NCI-H1092 treated with DMSO at 0.1 percent for 48 hours (cell line): Measurements from ENCODE around the gene PRKAR1B.
"Not testable (repeated sequence)": the region's sequence is repeated elsewhere in the genome, so short reads cannot be mapped to it uniquely, and the experiment has no call there.

ENCODE experiments used
- DNase-seq: peaks from one replicate; lab custom pipeline; 2025; lab: John Stamatoyannopoulos, UW

PRKAR1B gene

DNA sequence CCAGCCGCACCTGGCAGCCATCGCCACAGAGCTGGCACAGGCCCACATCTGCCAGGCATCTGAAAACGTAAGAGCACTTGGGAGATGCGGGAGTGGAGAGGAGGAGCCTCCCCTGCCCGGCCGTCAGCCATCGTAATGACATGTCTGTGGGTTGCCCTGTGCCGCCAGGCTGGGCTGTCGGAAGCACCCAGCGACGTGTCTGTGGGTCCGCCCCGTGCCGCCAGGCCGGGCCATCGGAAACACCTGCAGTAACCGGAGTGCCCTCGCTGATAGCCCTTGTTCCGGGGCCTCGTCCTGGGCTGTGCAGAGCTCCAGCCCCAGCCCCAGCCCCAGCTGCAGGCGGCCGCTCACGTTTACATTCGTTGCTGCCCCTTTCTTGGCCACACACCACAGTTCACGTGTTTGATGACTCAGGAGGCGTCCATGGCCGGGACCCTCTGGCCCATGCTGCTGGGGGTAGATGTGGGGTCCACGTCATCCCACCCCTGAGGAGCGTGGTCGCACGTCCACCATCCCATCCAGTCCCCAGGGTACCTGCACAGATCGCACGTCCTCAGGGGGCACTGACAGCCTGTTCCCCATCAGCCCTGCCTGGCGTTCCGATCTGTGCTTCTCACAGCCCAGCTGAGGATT lies 30.0 kb upstream of the PRKAR1B start:
- DNase-seq: no peak

DNA sequence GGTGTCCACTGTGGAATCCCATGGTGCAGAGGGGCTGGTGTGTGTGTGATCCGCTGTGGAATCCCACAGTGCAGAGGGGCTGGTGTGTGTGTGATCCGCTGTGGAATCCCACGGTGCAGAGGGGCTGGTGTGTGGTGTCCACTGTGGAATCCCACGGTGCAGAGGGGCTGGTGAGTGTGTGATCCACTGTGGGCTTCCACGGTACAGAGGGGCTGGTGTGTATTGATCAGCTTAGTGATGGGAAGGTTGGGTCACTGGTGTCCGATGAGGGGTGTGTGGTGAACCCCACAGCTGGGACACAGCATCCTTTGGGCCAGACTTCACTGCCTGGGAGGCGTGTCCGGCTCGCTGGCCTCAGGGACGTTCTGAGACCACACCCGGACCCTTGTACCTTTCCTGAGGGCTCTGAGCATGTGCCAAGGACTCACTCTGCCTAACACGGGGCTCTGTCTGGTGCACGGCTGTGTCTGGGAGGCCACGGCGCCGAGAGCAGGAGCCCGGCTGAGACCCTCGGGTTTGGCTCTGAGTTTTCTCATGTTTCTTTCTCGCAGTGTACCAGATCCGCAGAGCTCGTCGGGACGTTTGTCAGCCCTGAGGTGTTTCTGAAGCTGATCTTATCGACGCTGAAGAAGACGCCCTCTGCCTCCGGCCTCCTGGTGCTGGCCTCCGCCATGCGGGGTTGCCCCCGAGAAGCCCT lies 29.3 kb upstream of the PRKAR1B start:
- DNase-seq: no peak

DNA sequence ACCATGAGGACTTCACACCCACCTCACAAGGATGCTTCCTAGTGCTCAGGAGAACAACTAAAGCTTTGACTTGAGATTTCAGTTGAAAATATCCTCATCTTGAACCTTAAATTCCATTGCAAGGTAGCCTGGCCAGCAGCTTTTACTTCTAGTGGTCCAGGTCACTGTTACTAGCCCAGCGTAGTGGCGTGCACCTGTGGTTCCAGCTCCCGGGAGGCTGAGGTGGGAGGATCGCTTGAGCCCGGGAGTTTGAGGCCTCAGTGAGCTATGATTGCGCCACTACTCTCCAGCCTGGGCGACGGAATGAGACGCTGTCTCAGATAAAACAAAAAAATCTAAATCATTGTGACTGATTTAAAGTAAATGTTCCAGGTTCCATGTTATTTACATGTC lies 28.3 kb upstream of the PRKAR1B start:
- no peak for DNase-seq

DNA sequence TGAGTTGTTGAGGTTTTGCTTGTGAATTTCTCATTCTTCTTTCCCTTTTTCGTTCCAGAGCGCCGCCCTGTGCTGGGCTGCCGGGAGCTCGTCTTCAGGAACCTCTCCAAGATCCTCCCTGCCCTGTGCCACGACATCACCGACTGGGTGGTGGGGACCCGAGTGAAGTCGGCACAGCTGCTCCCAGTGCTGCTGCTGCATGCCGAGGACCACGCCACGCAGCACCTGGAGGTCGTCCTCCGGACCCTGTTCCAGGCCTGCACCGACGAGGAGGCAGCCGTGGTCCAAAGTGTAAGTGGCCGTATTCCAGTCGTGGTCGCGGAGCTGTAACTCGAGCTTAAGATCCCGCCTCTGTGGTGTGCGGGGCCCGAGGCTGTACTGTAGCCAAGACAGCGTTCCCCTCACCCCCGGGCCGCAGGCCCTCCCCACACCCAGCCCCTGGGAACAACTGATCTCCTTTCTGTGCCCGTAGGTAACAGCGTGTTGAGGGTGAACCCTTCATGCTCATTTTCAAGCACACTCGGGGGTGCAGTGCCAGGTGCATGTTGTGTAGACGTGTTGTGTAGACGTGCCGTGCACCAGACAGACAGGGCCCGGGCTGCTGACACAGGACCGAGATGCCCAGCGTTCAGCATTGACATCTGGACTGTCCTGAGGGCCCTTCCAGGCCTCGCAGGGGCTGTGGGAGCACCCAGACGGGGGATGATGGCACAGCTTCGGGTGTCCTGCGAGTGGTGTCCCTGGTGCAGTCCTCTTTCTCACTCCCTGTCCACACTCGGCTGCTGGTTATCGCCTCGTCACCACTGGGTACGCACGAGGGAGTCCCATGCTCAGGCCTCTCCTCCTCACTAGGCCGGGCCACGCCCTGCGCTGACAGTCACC lies 27.7 kb upstream of the PRKAR1B start:
- no peak for DNase-seq

DNA sequence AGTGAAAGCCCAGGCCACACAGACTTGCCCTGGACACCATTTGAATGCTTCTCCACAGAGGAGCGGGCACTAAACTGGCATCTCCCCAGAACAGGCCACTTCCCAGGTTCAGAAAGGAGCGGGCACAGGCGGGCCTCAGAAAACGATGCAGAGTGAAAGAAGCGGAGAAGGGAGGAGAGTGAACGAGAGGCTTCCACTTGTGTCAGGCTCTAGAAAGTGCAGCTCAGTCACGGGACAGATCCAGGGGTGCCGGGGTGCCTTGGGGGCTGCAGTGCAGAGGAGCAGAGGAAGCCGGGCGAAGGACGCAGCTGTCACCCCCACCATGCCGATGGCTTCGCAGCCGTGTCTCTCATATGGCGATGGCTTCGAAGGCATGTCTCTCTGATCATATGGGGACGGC lies 26.1 kb upstream of the PRKAR1B start:
- no peak for DNase-seq

DNA sequence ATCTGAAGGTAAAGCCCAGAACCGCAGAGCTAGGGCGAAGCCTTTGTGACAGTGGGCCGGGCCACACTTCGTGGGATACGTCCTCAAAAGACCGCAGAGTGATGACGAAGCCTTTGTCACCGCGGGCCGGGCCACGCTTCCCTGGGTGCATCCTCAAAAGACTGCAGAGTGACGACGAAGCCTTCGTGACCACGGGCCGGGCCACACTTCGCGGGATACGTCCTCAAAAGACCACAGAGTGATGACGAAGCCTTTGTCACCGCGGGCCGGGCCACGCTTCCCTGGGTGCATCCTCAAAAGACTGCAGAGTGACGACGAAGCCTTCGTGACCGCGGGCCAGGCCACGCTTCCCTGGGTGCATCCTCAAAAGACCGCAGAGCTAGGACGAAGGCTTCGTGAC lies 25.2 kb upstream of the PRKAR1B start:
- not testable (repeated sequence) for DNase-seq

DNA sequence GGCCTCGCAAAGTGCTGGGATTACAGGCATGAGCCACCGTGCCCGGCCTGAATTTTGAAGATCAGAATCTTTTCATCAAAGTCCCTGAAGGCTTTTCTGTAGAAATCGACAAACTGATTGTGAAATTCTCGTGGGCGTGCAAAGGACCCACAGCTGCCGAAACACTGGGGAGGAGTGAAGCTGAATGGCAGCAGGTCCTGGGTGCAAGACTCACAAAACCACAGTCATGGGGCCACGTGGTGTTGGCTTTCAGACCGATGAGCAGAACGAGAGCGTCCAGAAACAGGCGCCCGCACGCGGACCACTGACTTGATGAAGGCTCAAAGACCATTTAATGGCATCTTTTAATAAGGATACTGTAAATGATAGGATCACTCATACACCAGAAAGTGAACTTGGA lies 24.7 kb upstream of the PRKAR1B start:
- DNase-seq: no peak

DNA sequence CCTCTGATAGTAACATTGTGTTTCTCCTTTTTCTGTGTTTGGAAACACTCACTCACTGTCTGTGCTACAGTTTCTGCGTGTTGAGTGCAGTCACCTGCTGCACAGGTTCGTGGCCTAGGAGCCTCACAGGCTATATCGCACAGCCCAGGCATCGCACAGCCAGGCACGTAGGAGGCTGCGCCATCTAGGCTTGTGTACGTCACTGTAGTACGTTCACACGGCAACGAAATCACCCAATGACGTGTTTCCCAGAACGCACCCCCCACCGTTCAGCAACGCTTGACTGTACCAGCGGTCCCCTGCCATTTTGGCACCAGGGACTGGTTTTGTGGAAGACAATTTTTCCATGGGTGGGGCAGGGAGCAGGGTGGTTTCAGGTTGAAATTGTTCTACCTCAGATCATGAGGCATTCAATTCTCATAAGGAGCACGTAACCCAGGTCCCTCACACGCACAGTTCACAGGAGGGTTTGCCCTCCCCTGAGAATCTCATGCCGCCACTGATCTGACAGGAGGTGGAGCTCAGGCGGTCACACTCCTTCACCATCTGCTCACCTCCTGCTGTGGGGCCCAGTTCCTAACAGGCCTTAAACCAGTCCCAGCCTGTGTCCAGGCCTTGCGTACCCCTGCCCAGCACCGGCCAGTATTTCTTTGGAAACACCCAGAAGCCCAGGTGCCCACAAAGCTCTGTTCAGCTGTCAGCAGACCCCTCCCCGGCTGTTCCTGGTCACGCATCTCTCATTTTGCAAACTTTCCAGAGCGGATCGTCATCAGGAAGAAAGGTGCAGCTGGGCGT lies 23.2 kb upstream of the PRKAR1B start:
- no peak for DNase-seq

DNA sequence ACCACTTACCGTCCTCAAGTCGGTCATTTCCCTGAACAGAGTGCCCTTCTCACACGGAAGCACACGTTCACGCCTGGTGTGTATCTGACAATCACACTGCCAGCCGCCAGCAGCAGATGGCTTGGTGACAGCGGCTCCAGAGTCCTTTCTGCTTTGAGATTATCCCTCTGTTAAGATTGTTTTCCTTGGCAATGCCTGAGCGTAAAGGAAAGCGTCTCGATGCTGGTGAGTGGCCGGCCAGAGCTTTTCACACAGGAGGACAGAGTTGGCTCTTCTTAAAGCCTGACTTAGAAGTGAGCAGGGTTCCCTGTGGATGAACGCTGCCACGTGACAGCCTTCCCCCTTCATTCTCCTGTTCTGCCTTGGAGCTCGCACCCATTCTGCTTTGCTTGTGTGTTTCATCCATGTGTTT lies 22.1 kb upstream of the PRKAR1B start:
- DNase-seq: no peak

DNA sequence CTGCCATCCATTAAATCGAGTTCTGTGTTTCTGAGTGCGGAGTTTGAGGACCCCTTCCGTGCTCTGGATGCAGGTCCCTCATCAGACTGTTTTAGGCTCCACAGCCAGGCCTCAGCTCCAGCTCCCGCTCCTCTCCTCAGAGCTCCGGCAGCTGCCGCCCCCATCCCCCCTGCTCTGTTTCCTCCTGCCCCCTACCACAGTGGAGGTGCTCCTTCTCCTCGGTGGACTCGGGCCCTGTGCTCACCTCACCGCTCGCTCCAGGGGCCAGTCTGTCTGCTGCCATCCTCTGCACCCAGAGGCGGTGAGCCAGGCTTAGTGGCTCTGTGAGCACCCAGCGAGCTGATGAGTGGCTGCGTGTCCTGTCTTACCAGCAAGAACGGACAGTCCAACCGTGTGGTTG lies 21.4 kb upstream of the PRKAR1B start:
- DNase-seq: no peak

DNA sequence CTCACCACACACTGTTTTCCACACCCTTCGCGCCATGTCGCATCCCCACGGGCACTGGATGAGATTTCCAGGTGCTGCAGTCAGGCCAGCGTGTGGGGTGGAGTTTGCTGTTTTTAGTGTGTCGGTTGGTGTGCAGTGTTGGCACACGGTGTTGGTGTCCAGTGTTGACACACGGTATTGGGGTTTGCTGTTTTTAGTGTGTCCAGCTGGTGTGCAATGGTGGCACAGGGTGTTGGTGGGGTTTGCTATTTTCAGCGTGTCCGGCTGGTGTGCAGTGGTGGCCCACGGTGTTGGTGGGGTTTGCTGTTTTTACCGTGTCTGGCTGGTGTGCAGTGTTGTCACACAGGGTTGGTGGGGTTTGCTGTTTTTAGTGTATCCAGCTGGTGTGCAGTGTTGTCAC lies 20.1 kb upstream of the PRKAR1B start:
- DNase-seq: no peak

DNA sequence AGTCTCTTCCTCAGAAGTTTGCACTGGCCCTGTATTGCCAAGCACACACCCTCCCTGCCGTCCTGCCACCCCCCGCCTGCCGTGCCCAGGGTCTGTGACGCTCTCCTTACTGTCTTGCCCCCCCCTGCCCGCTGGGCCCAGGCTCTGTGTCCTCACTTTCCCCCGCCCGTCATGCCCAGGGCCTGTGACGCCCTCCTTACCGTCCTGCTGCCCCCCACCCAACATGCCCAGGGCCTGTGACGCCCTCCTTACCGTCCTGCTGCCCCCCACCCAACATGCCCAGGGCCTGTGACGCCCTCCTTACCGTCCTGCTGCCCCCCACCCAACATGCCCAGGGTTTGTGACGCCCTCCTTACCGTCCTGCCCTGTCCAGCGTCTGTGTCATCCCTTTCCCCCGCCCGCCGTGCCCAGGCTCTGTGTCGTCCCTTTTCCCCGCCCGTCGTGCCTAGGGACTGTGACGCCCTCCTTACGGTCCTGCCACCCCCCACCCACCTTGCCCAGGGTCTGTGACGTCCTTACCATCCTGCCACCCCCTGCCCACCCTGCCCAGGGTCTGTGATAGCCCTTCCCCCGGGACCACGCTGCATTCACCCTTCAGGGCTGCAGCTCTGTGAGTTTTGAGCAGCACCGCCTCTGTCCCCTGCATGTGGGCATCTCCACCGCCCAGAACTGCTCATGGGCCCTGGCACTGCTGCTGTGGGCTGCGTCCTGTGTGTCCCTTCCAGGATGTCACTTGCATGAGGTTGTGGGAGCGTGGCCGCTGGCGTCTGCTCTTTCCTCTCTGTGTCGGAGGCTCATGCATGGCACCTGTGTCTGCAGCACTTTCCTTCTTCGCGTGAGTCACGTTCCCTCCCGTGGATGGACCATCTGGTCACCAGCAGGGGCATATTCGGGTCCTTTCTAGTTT lies 19.3 kb upstream of the PRKAR1B start:
- DNase-seq: no peak

DNA sequence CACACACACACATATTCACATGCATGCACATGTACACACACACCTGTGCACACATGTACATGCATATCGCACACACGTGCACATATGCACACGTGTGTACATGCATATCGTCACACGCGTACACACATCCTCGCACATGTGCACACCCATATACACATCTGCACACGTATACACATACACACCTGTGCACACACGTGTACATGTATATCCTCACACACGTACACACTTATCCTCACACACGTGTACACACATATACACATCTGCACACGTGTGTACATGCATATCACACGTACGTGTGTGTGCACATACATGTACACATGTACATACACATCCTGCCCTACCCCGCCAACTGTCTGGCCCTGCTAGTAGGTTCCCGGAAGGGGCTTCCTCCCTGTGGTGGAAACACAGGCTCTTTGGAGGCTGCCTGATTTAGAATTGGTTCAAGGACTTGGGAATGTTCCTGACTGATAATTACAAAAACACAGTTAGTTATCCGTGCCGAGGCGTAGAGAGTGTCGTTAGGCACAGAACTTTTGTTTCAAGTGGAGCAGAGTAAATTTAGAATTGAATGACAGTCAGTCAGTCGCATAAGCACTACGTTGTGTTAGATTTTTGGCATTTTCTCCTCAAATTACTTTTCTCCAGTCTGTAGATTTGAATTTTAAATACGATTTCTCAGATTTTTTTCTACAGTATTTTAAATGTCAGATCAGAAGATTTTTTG lies 18.5 kb upstream of the PRKAR1B start:
- no peak for DNase-seq

DNA sequence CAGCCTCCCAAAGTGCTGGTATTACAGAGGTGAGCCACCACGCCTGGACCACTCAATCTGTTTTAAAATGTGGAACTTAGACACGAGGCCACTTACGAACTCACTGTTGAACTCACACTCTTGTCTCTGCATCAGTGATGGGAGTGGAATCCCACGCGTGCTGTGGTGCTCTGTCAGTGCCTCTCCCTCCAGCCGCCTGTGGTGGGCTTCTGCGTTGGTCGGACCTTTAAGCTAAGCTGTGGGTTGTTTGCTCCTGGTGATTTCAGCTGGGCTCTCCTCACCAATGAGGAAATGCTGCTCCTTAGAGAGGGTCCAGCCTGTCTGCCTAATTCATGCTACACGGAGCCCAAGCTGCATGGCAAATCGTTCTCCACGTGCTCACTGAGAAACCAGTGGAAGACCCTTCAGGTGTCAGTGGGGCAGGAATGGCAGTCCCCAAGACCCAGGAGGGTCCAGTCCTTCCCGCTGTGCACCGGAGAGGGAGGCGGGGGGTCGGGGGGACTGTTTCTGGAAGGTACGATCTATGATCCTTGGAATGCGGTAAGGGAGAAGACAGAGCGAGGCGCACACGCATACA lies 17.9 kb upstream of the PRKAR1B start:
- DNase-seq: no peak

DNA sequence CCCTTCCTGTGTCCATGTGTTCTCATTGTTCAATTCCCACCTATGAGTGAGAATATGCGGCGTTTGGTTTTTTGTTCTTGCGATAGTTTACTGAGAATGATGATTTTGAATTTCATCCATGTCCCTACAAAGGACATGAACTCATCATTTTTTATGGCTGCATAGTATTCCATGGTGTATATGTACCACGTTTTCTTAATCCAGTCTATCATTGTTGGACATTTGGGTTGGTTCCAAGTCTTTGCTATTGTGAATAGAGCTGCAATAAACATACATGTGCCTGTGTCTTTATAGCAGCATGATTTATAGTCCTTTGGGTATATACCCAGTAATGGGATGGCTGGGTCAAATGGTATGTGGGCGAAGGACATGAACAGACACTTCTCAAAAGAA lies 17.0 kb upstream of the PRKAR1B start:
- DNase-seq: not testable (repeated sequence)

DNA sequence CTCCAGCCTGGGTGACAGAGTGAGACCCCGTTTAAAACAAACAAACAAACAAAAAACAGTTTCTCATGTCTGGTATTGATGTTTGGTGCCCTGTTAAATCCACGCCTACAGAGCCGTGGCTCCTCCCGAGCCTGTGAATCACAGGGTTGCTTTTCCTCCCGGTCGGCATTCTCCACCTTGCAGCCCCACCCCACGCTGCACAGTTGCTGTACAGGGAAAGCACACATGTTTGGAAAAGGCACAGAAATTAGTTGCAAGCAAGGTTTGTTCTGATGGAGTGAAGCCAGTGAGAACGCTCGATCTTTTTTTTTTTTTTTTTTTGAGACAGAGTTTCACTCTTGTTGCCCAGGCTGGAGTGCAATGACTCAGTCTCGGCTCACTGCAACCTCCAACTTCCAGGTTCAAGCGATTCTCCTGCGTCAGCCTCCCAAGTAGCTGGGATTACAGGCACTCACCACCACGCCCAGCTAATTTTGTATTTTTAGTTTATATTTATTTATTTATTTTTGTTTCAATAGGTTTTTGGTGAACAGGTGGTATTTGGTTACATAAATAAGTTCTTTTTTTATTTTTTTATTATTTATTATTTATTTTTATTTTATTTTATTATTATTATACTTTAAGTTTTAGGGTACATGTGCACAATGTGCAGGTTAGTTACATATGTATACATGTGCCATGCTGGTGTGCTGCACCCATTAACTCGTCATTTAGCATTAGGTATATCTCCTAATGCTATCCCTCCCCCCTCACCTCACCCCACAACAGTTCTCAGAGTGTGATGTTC lies 16.5 kb upstream of the PRKAR1B start:
- DNase-seq: not testable (repeated sequence)

DNA sequence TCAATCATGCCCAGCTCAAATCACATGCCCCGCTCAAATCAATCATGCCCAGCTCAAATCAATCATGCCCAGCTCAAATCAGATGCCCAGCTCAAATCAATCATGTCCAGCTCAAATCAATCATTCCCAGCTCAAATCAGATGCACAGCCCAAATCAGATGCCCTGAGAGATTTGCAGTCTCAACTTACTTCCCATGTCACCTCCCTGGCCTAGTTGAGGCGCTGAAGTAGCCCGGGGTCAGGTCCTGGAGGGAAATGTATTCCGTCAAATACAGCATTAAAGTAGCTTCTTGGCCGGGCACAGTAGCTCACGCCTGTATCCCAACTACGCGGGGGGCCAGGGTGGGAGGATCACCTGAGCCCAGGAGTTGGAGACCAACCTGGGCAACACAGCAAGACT lies 15.7 kb upstream of the PRKAR1B start:
- no peak for DNase-seq

DNA sequence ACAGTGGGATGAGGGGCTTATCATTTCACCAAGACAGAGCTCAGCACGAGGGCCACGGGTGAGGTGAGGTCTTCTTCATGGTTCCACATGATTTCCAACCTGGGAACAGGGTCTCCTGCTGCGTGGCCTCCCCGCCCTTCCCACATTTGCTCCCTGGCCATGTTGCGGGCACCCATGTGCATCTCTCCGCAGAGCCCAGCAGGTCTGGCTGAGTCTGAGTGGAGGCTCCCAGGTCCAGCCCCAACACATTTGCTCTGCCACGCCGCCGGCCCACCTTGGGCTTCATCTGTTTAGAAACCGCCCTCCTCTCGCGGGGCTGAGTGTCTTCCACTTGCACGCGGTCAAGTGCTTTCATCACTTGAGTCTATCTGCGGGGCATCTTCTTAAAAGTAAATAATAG lies 14.8 kb upstream of the PRKAR1B start:
- no peak for DNase-seq

DNA sequence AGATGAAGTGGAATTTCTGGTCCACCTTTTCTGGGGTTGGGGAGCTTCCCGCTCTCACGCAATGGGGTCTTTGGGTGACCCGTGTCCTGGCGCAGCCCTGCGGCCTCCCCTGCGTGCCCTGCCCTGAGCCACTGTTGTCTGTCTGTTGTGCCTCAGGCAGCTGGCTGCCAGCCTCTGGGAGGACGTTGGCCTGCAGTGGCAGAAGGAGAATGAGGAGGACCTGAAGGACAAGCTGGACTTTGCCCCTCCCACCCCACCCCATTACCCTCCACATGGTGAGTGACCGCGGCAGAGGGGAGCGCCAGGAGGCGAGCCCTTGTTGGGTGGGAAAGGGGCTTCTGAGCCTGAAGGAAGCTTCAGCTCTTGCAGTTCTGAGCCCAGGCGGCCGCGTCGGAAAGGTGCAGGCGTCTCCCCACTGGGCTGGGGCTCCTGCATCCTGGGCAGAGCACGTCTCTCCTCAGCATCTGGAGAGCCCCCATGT lies 14.2 kb upstream of the PRKAR1B start:
- DNase-seq: no peak
